Uterus (tissue), 2 donors: ENCODE results near the gene ZNF546.

ENCODE experiments used
- CTCF ChIP-seq, 4 experiments: fragments of 200-600 bp in 2 of 4; fragments of 450-650 bp in 2 of 4; sonication (generic) in 2 of 4; IDR thresholded peaks; one replicate each; pipeline ENCODE4 v1.5.1; 2016 to 2019; ENCODE audit warnings: antibody characterized with exemption in 4 of 4, mild to moderate bottlenecking in 2 of 4, moderate library complexity in 1 of 4
- POLR2A ChIP-seq, 2 donors: fragments of 450-650 bp; IDR thresholded peaks; one replicate each; pipeline ENCODE4 v1.6.1; 2016; ENCODE audit warnings: antibody characterized with exemption in 2 of 2, mild to moderate bottlenecking in 1 of 2, moderate library complexity in 1 of 2

- no peak for TF ChIP-seq CTCF (IDR thresholded peaks at IDR 0.05)
- no peak for TF ChIP-seq POLR2A (IDR thresholded peaks at IDR 0.05)
These were observed 27.0 kb upstream of the ZNF546 start for GRCh38 chr19:39969681-39970424.
